ENCODE measurements around the gene RRM1. TPM values are rescaled to one million over a fixed set of nuclear protein-coding genes. Genes with fewer than 3 reads are reported as not detected.

Gene RRM1
- total RNA-seq, 1 donor from 2014 or later = 44.0 TPM

DNA sequence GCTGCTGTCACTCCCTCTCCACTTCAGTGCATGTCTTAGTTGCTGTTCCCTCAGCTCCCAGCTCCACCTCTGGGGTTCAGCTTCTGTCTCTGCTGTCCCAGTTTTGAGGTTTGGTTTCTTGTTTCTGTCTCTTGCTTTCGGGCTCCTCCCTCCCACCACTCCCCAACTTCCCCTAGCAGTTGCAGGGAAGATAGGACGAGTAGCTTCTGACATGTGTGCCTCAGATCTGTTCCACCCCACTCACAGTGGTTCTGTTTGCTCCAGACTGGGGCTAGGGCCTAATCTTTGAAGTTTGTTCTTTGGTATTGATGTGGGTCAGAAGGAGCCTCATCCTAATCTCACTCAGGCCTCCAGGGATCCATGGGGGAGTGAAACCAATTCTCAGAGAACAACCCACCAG lies 2.6 kb upstream of the RRM1 start:
- DNase-seq (ENCODE audit: low read depth) (no peak), FAIRE-seq (no peak)
- Histone ChIP-seq H3K36me3 (ENCODE audit: control insufficient read depth, insufficient read depth, low read length) (peaks cover 2% of the 10 kb centered on the region), H3K4me3 (ENCODE audit: low read depth, low read length) (no peak overlapping the region), H3K27me3 (ENCODE audit: control insufficient read depth, insufficient read depth, low read length) (no peaks in the 10 kb centered on the region)
- TF ChIP-seq, protein P1, sequence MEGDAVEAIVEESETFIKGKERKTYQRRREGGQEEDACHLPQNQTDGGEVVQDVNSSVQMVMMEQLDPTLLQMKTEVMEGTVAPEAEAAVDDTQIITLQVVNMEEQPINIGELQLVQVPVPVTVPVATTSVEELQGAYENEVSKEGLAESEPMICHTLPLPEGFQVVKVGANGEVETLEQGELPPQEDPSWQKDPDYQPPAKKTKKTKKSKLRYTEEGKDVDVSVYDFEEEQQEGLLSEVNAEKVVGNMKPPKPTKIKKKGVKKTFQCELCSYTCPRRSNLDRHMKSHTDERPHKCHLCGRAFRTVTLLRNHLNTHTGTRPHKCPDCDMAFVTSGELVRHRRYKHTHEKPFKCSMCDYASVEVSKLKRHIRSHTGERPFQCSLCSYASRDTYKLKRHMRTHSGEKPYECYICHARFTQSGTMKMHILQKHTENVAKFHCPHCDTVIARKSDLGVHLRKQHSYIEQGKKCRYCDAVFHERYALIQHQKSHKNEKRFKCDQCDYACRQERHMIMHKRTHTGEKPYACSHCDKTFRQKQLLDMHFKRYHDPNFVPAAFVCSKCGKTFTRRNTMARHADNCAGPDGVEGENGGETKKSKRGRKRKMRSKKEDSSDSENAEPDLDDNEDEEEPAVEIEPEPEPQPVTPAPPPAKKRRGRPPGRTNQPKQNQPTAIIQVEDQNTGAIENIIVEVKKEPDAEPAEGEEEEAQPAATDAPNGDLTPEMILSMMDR (IDR thresholded peaks at IDR 0.05; ENCODE audit: insufficient read depth, low read length, severe bottlenecking) = no peak

DNA sequence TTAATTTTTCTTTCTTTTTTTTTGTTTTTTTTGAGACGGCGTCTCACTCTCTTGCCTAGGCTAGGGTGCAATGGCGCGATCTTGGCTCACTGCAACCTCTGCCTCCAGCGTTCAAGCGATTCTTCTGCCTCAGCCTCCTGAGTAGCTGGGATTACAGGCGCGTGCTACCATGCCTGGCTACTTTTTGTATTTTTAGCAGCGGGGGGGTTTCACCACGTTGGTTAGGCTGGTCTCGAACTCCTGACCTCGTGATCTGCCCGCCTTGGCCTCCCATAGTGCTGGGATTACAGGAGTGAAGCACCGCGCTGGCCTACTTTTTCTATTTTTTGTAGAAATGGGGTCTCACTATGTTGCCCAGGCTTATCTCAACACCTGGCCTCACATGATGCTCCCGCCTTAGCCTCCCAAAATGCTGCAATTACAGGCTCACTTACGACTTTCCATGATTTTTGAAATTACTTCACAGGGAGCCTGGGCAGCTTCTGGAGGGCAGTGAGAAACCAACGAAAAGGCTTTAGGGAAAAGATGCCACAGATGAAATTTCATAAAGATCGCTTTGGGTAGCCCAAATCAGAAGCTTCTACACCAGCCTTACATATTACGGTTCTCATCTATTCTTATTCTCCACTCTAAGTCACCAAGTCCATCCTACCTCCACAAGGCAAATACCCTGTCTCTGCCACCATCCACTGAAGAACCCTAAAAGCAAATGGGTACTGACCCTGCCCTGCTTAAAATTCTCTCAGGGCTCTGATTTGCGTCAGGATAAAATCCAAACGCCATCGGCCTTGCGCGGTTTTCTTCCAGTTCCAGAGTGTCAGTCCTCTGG lies 866 bp upstream of the RRM1 start:
- DNase-seq (ENCODE audit: low read depth) (peak; percentile 5), FAIRE-seq (no peak)
- H3K36me3 ChIP-seq (ENCODE audit: control insufficient read depth, insufficient read depth, low read length) = no peaks in the 10 kb centered on the region
- no peaks in the 10 kb centered on the region for H3K27me3 ChIP-seq (ENCODE audit: control insufficient read depth, insufficient read depth, low read length)
- H3K4me3 ChIP-seq (ENCODE audit: low read depth, low read length) = peak overlapping the region; percentile 96
- TF ChIP-seq, protein P1 (IDR thresholded peaks at IDR 0.05; ENCODE audit: insufficient read depth, low read length, severe bottlenecking) = no peak

DNA sequence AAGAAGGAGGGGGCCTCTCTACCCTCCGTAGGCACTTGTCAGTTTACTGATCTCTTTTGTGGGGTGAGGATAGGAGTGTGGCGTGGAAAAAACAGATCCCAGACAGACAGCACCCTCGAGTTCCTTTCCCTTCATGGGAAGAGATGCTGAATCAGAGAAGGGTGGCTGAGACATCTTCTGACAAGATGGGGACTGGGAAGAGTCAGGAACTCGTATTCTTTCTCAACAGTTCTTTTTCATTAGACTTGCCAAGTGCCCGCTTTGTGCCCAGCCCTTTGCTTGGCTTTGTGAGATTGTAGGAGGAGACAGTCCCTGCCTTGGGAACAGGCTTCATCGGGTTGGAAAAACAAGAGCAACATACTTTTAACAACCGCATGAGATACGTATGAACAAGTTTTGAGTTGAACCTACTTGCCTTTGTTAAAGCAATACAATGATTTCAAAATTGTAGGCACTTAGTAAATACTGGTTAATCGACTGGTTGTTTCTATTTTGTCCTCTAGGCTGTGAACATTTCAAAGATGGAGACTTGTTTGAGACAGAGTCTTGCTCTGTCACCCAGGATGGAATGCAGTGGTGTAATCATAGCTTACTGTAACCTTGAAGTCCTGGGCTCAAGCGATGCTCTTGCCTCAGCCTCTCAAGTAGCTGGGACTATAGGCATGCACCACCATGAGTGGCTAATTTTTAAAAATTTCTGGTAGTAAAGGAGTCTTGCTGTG lies 1.1 kb downstream of the RRM1 start:
- TF ChIP-seq, protein P1 (IDR thresholded peaks at IDR 0.05; ENCODE audit: insufficient read depth, low read length, severe bottlenecking) = peak; percentile 11
- peak overlapping the region; percentile 96 for H3K4me3 ChIP-seq (ENCODE audit: low read depth, low read length)
- DNase-seq (ENCODE audit: low read depth) = peak; percentile 85
- H3K27me3 ChIP-seq (ENCODE audit: control insufficient read depth, insufficient read depth, low read length) = no peaks in the 10 kb centered on the region
- FAIRE-seq = no peak
- no peaks in the 10 kb centered on the region for H3K36me3 ChIP-seq (ENCODE audit: control insufficient read depth, insufficient read depth, low read length)

DNA sequence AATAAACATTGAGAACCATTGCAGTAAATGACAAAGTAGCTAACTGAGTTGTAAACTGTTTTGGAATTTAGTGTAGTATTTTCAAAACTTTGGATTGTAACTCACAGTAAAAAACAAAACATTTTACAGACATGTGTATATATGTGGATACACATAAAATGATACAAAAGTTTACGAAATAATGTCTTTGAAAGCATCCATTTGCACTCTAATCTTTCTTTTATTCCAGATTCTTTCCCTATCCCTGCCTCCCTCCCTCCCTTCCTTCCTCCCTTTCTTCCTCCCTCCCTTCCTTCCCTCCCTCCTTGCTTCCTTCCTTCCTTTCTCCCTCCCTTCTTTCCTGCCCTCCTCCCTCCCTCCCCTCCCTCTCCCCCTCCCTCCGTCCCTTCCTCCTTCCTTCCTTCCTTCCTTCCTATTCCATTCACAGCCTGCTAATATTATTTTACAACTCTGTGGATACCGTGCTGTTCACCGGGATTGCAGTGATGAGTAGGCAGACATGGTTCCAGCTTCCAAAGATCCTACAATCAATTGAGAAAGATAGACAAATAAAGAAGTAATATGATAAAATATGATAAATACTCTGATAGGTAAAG lies 3.5 kb downstream of the RRM1 start:
- H3K27me3 ChIP-seq (ENCODE audit: control insufficient read depth, insufficient read depth, low read length) = no peaks in the 10 kb centered on the region
- FAIRE-seq (no peak), DNase-seq (ENCODE audit: low read depth) (no peak)
- no peak overlapping the region for H3K4me3 ChIP-seq (ENCODE audit: low read depth, low read length)
- H3K36me3 ChIP-seq (ENCODE audit: control insufficient read depth, insufficient read depth, low read length) = no peaks in the 10 kb centered on the region
- TF ChIP-seq, protein P1 (IDR thresholded peaks at IDR 0.05; ENCODE audit: insufficient read depth, low read length, severe bottlenecking) = no peak

DNA sequence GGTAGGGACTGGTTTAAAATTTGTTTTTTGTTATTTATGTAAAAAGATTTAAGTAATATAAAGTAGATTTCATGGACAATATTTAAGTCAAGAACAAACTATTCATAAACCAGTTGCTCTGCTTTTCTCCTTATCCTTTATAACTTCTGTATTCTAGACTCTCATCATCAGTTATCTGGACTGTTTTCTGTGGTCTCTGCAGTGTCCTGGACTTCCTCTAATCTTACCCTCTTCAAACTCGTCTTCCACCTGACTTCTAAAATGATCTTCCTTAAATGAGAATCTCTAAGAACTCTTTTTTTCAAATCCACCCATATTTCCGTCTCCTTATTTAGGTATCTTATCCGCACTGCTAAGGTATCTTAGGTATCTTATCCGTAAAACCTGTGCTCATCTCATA lies 8.1 kb downstream of the RRM1 start:
- TF ChIP-seq, protein P1 (IDR thresholded peaks at IDR 0.05; ENCODE audit: insufficient read depth, low read length, severe bottlenecking) = no peak
- Histone ChIP-seq H3K27me3 (ENCODE audit: control insufficient read depth, insufficient read depth, low read length) (no peaks in the 10 kb centered on the region), H3K4me3 (ENCODE audit: low read depth, low read length) (no peak overlapping the region), H3K36me3 (ENCODE audit: control insufficient read depth, insufficient read depth, low read length) (peaks cover 8% of the 10 kb centered on the region)
- FAIRE-seq (no peak), DNase-seq (ENCODE audit: low read depth) (no peak)

All from bronchial epithelial cell (primary cell).